MCF 10A (cell line): ENCODE data around the gene DGLUCY. TPM values are rescaled to one million over a fixed set of nuclear protein-coding genes. Genes with fewer than 3 reads are reported as not detected.

Experiments
- BruUV-seq: library from RNA; stranded (reverse); fragments of 400-500 nt; replicated peaks from 2 replicates; lab custom pipeline; 2021; lab: Mats Ljungman, UMichigan
- CTCF ChIA-PET: fragments of 300-600 bp; sonication (Branson Sonifier 250); formaldehyde crosslinking; extraction: SDS; loops from one replicate; lab custom pipeline; 2021; ENCODE audit warnings: antibody characterized with exemption, inconsistent platforms; lab: Yijun Ruan, JAX
- POLR2A ChIA-PET: fragments of 300-600, 350-650 bp; sonication (Branson Sonifier 250); formaldehyde crosslinking; extraction: SDS; loops from one replicate; lab custom pipeline; 2020; ENCODE audit warnings: antibody characterized with exemption, inconsistent platforms; lab: Yijun Ruan, JAX
- DNase-seq: peaks from one replicate; pipeline ENCODE4 v3.0.0-alpha.2; 2018; ENCODE audit not compliant: unreplicated experiment
- H3K27ac Mint-ChIP-seq: one replicate; pipeline ENCODE4 v1.8.0; 2022; ENCODE audit warnings: mild to moderate bottlenecking, low read depth, mixed read lengths; ENCODE audit not compliant: unreplicated experiment
- H3K27me3 Mint-ChIP-seq: one replicate; pipeline ENCODE4 v1.8.0; 2022; ENCODE audit warnings: mixed read lengths; ENCODE audit not compliant: insufficient read depth, unreplicated experiment
- H3K36me3 Mint-ChIP-seq: one replicate; pipeline ENCODE4 v1.8.0; 2022; ENCODE audit warnings: mild to moderate bottlenecking, moderate library complexity, mixed read lengths; ENCODE audit not compliant: insufficient read depth, unreplicated experiment
- H3K4me1 Mint-ChIP-seq: one replicate; pipeline ENCODE4 v1.8.0; 2022; ENCODE audit warnings: mixed read lengths; ENCODE audit not compliant: insufficient read depth, unreplicated experiment
- H3K4me3 Mint-ChIP-seq: one replicate; pipeline ENCODE4 v1.8.0; 2022; ENCODE audit warnings: mild to moderate bottlenecking, moderate library complexity, mixed read lengths; ENCODE audit not compliant: unreplicated experiment
- H3K9me3 Mint-ChIP-seq: one replicate; pipeline ENCODE4 v1.8.0; 2022; ENCODE audit warnings: mixed read lengths; ENCODE audit not compliant: unreplicated experiment
- CTCF ChIP-seq: fragments of 200-600 bp; IDR thresholded peaks from one replicate; pipeline ENCODE4 v1.8.0; 2022; ENCODE audit warnings: antibody characterized with exemption, mild to moderate bottlenecking; ENCODE audit not compliant: unreplicated experiment
- intact Hi-C: fragments of 100-400 bp; cut with micrococcal nuclease; formaldehyde crosslinking; loops from 2 replicates; pipeline ENCODE4 v1.14.1; 2022
- total RNA-seq: library from RNA; stranded (reverse); gene quantifications from 2 replicates; pipeline ENCODE4 v1.2.3, GENCODE V29; 2022

Gene DGLUCY
- total RNA-seq, 1 experiment from 2014 or later, result 11.7 TPM

- intact Hi-C loops, result no loop called here
- no peak for TF ChIP-seq CTCF
- H3K36me3 Mint-ChIP-seq, result peaks cover 36% of the 10 kb centered on the region
- DNase-seq, result no peak
- POLR2A ChIA-PET, result no interaction called here
- CTCF ChIA-PET, result interaction anchor here (0.9 to 16.3 kb wide), 4 partner anchors 21 to 268 kb away, joined by 3 to 264 read pairs (median 138); no protein-coding TSS in a partner anchor
- H3K4me3 Mint-ChIP-seq, result no peak overlapping the region
- no peaks in the 10 kb centered on the region for H3K9me3 Mint-ChIP-seq
- no peaks in the 10 kb centered on the region for H3K27me3 Mint-ChIP-seq
- H3K4me1 Mint-ChIP-seq, result peaks cover under 1% of the 10 kb centered on the region
- no peak overlapping the region for H3K27ac Mint-ChIP-seq
- no TSS peak for BruUV-seq
These were observed 56.1 kb downstream of the DGLUCY start for GRCh38 chr14:91169951-91170350.

GRCh38 chr14:91170504-91171121 lies 56.7 kb downstream of the DGLUCY start:
- Mint-ChIP-seq H3K9me3 (no peaks in the 10 kb centered on the region), H3K4me1 (no peaks in the 10 kb centered on the region), H3K27ac (no peak overlapping the region), H3K36me3 (peaks cover 42% of the 10 kb centered on the region), H3K4me3 (no peak overlapping the region), H3K27me3 (no peaks in the 10 kb centered on the region)
- ChIA-PET CTCF (interaction anchor here (0.6 to 16.3 kb wide), 9 partner anchors 21 to 411 kb away, joined by 3 to 264 read pairs (median 3); no protein-coding TSS in a partner anchor), POLR2A (interaction anchor here (1.6 kb wide), 1 partner anchor 112 kb away, joined by 4 read pairs; no protein-coding TSS in a partner anchor)
- no peak for DNase-seq
- BruUV-seq, result no TSS peak
- no peak for TF ChIP-seq CTCF
- intact Hi-C loops, result no loop called here

GRCh38 chr14:91171291-91171690 lies 57.4 kb downstream of the DGLUCY start:
- no TSS peak for BruUV-seq
- CTCF ChIA-PET, result interaction anchor here (0.6 to 16.3 kb wide), 10 partner anchors 17 to 412 kb away, joined by 3 to 264 read pairs (median 3); no protein-coding TSS in a partner anchor
- DNase-seq, result no peak
- intact Hi-C loops, result no loop called here
- POLR2A ChIA-PET, result interaction anchor here (1.6 kb wide), 1 partner anchor 113 kb away, joined by 4 read pairs; no protein-coding TSS in a partner anchor
- no peaks in the 10 kb centered on the region for H3K9me3 Mint-ChIP-seq
- peaks cover 46% of the 10 kb centered on the region for H3K36me3 Mint-ChIP-seq
- no peaks in the 10 kb centered on the region for H3K27me3 Mint-ChIP-seq
- H3K4me1 Mint-ChIP-seq, result no peaks in the 10 kb centered on the region
- H3K27ac Mint-ChIP-seq, result no peak overlapping the region
- no peak for TF ChIP-seq CTCF
- no peak overlapping the region for H3K4me3 Mint-ChIP-seq

- CTCF ChIA-PET, result interaction anchor here (0.5 to 16.3 kb wide), 66 partner anchors 10 to 1158 kb away, joined by 3 to 264 read pairs (median 4); partner anchors contain the start of gene RPS6KA5
- Mint-ChIP-seq H3K27ac (no peak overlapping the region), H3K27me3 (no peaks in the 10 kb centered on the region), H3K4me1 (no peaks in the 10 kb centered on the region), H3K9me3 (no peaks in the 10 kb centered on the region), H3K36me3 (peaks cover 39% of the 10 kb centered on the region), H3K4me3 (no peak overlapping the region)
- intact Hi-C loops, result loop anchor here (1.0 kb wide), 3 partner anchors 35 to 270 kb away; partner anchors contain the start of gene RPS6KA5
- POLR2A ChIA-PET, result interaction anchor here (0.7 to 2.4 kb wide), 6 partner anchors 8 to 337 kb away, joined by 3 to 12 read pairs (median 4); partner anchors contain the start of genes PPP4R3A and RPS6KA5
- BruUV-seq, result no TSS peak
- TF ChIP-seq CTCF, result peak; percentile 85
- peak; percentile 84 for DNase-seq
These were observed 59.4 kb downstream of the DGLUCY start for GRCh38 chr14:91173221-91173670.
